B cell (primary cell): ENCODE measurements around the gene ST6GALNAC1. TPM values are rescaled to one million over a fixed set of nuclear protein-coding genes. Genes with fewer than 3 reads are reported as not detected.

Experiments
- ATAC-seq: fragments of 200-7000 bp; cut with Tn5 transposase; one replicate; pipeline ENCODE4 v1.10.0; 2021; ENCODE audit warnings: low read depth, mild to moderate bottlenecking, moderate number of reproducible peaks, moderate library complexity
- CTCF ChIA-PET: fragments of 350-600 bp; sonication (Branson Sonifier 250); formaldehyde crosslinking; loops from one replicate; lab custom pipeline; 2021; ENCODE audit warnings: antibody characterized with exemption, inconsistent platforms; lab: Charles Lee
- POLR2A ChIA-PET: fragments of 350-600 bp; sonication (Branson Sonifier 250); formaldehyde crosslinking; loops from one replicate; lab custom pipeline; 2021; ENCODE audit warnings: antibody characterized with exemption; lab: Charles Lee
- DNase-seq: peaks from one replicate; pipeline ENCODE4 v3.0.0; 2013
- H2AFZ ChIP-seq: 2 replicates; pipeline ENCODE4 v1.6.1; 2012; ENCODE audit warnings: mild to moderate bottlenecking, low read depth, low read length; ENCODE audit not compliant: insufficient read depth, poor library complexity, severe bottlenecking
- H3K27ac ChIP-seq, 2 donors: 1 replicate in 1 of 2; 2 replicates in 1 of 2; pipeline ENCODE4 v1.5.1; 2012 to 2013; ENCODE audit warnings: low read length in 2 of 2, mild to moderate bottlenecking in 2 of 2, moderate library complexity in 1 of 2
- H3K27me3 ChIP-seq, 4 experiments: fragments of 200-600 bp in 1 of 4; sonication (generic) in 1 of 4; replicated peaks in 1 of 4; 1 replicate in 2 of 4; 2 replicates in 2 of 4; pipeline versions ENCODE4 v1.6.1 to v1.7.0; 2013 to 2016; ENCODE audit warnings: low read length in 3 of 4, mild to moderate bottlenecking in 2 of 4, mixed read lengths in 1 of 4, moderate library complexity in 1 of 4; ENCODE audit not compliant: insufficient read depth in 4 of 4, control insufficient read depth in 3 of 4; ENCODE audit errors: control extremely low read depth in 1 of 4
- H3K36me3 ChIP-seq, 2 experiments: replicated peaks in 1 of 2; 1 replicate in 1 of 2; 2 replicates in 1 of 2; pipeline versions ENCODE4 v1.6.1 to v1.7.1; 2013; ENCODE audit warnings: low read length in 1 of 2; ENCODE audit not compliant: insufficient read depth in 2 of 2, control insufficient read depth in 1 of 2; ENCODE audit errors: control extremely low read depth in 1 of 2, extremely low read depth in 1 of 2
- H3K4me1 ChIP-seq, 2 donors: fragments of 200-600 bp in 1 of 2; sonication (generic) in 1 of 2; 1 replicate in 1 of 2; 2 replicates in 1 of 2; pipeline versions ENCODE4 v1.5.1 to v1.6.1; 2013 to 2017; ENCODE audit warnings: low read length in 2 of 2; ENCODE audit not compliant: control insufficient read depth in 2 of 2, insufficient read depth in 2 of 2
- H3K4me2 ChIP-seq: replicated peaks from 2 replicates; pipeline ENCODE3; 2012; ENCODE audit warnings: mild to moderate bottlenecking, low read depth, low read length; ENCODE audit not compliant: poor library complexity, severe bottlenecking
- H3K4me3 ChIP-seq, 5 experiments: fragments of 200-600 bp in 1 of 5; sonication (generic) in 1 of 5; 1 replicate in 3 of 5; 2 replicates in 2 of 5; pipeline versions ENCODE4 v1.5.1 to v1.7.0; 2011 to 2016; ENCODE audit warnings: low read length in 4 of 5, mild to moderate bottlenecking in 4 of 5, low read depth in 2 of 5, control low read depth in 1 of 5, moderate library complexity in 1 of 5; ENCODE audit not compliant: insufficient read depth in 1 of 5; ENCODE audit errors: control extremely low read depth in 1 of 5, extremely low read depth in 1 of 5
- H3K79me2 ChIP-seq: fragments of 200-600 bp; sonication (generic); one replicate; pipeline ENCODE4 v1.6.0; 2016; ENCODE audit warnings: low read length; ENCODE audit not compliant: control insufficient read depth, insufficient read depth
- H3K9ac ChIP-seq: fragments of 200-600 bp; sonication (generic); 2 replicates; pipeline ENCODE4 v1.6.1; 2017; ENCODE audit warnings: mild to moderate bottlenecking, low read length, moderate library complexity
- H3K9me3 ChIP-seq, 3 donors: one replicate each; pipeline versions ENCODE4 v1.6.1 to v1.7.1; 2013; ENCODE audit warnings: low read length in 2 of 3; ENCODE audit not compliant: control insufficient read depth in 2 of 3, insufficient read depth in 1 of 3; ENCODE audit errors: control extremely low read depth in 1 of 3
- H4K20me1 ChIP-seq: 2 replicates; pipeline ENCODE4 v1.6.0; 2012; ENCODE audit warnings: mild to moderate bottlenecking, low read length; ENCODE audit not compliant: insufficient read depth, control insufficient read depth, poor library complexity, severe bottlenecking
- H3K27ac Mint-ChIP-seq: one replicate; pipeline ENCODE4 v1.8.0; 2021; ENCODE audit warnings: mixed read lengths
- H3K27me3 Mint-ChIP-seq: one replicate; pipeline ENCODE4 v1.8.0; 2021; ENCODE audit warnings: mixed read lengths
- H3K4me1 Mint-ChIP-seq: one replicate; pipeline ENCODE4 v1.8.0; 2021; ENCODE audit warnings: mixed read lengths
- H3K4me3 Mint-ChIP-seq: one replicate; pipeline ENCODE4 v1.8.0; 2021; ENCODE audit warnings: mixed read lengths
- H3K9me3 Mint-ChIP-seq: one replicate; pipeline ENCODE4 v1.8.0; 2022; ENCODE audit warnings: mixed read lengths; ENCODE audit not compliant: insufficient read depth
- EZH2 ChIP-seq: IDR thresholded peaks from 2 replicates; pipeline ENCODE4 v1.6.1; 2012; ENCODE audit warnings: borderline replicate concordance, low read depth, mild to moderate bottlenecking, moderate library complexity, low read length; ENCODE audit not compliant: insufficient read depth, poor library complexity, severe bottlenecking
- WGBS: methylation state at CpG from one replicate; pipeline ENCODE4 v1.1.5; 2013; ENCODE audit warnings: missing lambda C conversion rate; ENCODE audit not compliant: insufficient coverage; 5-methylcytosine and 5-hydroxymethylcytosine counted together
- intact Hi-C: fragments of 100-400 bp; cut with micrococcal nuclease; formaldehyde crosslinking; loops from one replicate; pipeline ENCODE4 v1.10.0; 2022
- polyA plus RNA-seq: library from polyadenylated mRNA; depleted of rRNA; stranded (reverse); fragments of >200 nt; gene quantifications from 2 replicates; pipeline ENCODE4 v1.2.3, GENCODE V29; 2012
- total RNA-seq, 2 donors: library from RNA; stranded (reverse); fragments of 120-200 nt in 1 of 2; gene quantifications; 1 replicate in 1 of 2; 2 replicates in 1 of 2; pipeline versions ENCODE4 v1.2.3 to v1.2.4, GENCODE V29; 2013 to 2022
- TF ChIP-seq, protein P1 (sequence below): fragments of 200-600 bp; IDR thresholded peaks from one replicate; pipeline ENCODE4 v1.8.0; 2022; ENCODE audit warnings: antibody characterized with exemption, mild to moderate bottlenecking

ST6GALNAC1 gene
- total and polyA plus RNA-seq, 2 donors (not counting 1 experiment from before 2014, with no cell fraction given), result not detected

DNA sequence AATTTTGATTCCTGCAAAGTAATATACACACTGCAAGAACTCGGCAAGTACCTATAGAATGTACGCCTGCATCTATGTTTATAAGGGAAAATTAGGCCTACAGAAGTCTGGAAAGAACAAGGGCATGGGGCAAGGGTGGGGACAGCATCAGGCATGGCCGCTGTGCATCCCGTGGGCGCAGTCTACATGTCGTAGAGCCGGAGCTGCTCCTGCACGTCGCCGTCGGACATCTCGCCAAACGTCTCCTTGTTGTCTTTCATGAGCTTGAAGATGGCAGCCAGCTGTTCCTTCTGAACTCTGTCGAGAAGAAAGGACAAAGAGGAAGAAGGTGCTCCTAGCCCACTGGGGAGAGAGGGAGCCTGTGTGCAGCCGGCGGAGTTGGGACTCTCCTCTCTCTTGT lies 33.8 kb upstream of the ST6GALNAC1 start:
- POLR2A ChIA-PET, result interaction anchor here (0.6 kb wide), 1 partner anchor 106 kb away, joined by 5 read pairs; no protein-coding TSS in a partner anchor
- Histone ChIP-seq H4K20me1 (no peaks in the 10 kb centered on the region), H3K27me3 (peaks cover 0 to 3% (median 0%) of the 10 kb centered on the region in 4 experiments), H3K27ac (no peak overlapping the region), H3K4me2 (no peak overlapping the region), H3K4me1 (peaks cover 3% of the 10 kb centered on the region in 2 donors), H3K9ac (no peak overlapping the region), H3K4me3 (no peak overlapping the region), H3K79me2 (no peaks in the 10 kb centered on the region), H3K9me3 (peaks cover 0 to 5% (median 0%) of the 10 kb centered on the region in 3 donors), H2AFZ (no peak overlapping the region), H3K36me3 (no peaks in the 10 kb centered on the region)
- ATAC-seq, result no peak
- DNase-seq, result no peak
- WGBS, result 89% methylated on average over 16 of the region's 16 CpGs
- intact Hi-C loops, result no loop called here
- Mint-ChIP-seq H3K27ac (no peak overlapping the region), H3K4me1 (peaks cover 4% of the 10 kb centered on the region), H3K4me3 (no peak overlapping the region), H3K9me3 (no peaks in the 10 kb centered on the region), H3K27me3 (no peaks in the 10 kb centered on the region)
- CTCF ChIA-PET, result interaction anchor here (0.6 kb wide), 1 partner anchor 73 kb away, joined by 3 read pairs; no protein-coding TSS in a partner anchor
- TF ChIP-seq, protein P1, sequence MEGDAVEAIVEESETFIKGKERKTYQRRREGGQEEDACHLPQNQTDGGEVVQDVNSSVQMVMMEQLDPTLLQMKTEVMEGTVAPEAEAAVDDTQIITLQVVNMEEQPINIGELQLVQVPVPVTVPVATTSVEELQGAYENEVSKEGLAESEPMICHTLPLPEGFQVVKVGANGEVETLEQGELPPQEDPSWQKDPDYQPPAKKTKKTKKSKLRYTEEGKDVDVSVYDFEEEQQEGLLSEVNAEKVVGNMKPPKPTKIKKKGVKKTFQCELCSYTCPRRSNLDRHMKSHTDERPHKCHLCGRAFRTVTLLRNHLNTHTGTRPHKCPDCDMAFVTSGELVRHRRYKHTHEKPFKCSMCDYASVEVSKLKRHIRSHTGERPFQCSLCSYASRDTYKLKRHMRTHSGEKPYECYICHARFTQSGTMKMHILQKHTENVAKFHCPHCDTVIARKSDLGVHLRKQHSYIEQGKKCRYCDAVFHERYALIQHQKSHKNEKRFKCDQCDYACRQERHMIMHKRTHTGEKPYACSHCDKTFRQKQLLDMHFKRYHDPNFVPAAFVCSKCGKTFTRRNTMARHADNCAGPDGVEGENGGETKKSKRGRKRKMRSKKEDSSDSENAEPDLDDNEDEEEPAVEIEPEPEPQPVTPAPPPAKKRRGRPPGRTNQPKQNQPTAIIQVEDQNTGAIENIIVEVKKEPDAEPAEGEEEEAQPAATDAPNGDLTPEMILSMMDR, result no peak
- TF ChIP-seq EZH2, result no peak

DNA sequence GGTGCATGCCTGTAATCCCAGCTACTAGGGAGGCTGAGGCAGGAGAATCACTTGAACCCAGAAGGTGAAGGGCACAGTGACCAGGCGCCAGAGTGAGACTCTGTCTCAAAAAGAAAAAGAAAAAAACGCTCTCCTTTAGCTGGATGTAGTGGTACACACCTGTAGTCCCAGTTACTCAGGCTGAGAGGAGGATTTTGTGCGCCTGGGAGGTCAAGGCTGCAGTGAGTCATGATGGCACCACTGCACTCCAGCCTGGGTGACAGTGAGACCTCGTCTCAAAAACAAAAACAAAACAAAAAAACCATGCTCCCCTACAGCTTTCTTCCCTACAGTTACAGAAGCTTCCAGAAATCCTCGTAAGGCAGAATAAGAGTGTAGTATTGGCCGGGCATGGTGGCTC lies 33.1 kb upstream of the ST6GALNAC1 start:
- H3K4me2 ChIP-seq, result no peak overlapping the region

More for the DNA sequence above, 33.1 kb upstream of the ST6GALNAC1 start:
- peaks cover 12% of the 10 kb centered on the region for H3K4me1 Mint-ChIP-seq
- 93% methylated on average over 6 of the region's 6 CpGs for WGBS
- H3K79me2 ChIP-seq, result no peaks in the 10 kb centered on the region
- no peaks in the 10 kb centered on the region for H4K20me1 ChIP-seq
- H3K4me3 Mint-ChIP-seq, result no peak overlapping the region
- peaks cover 0 to 5% (median 0%) of the 10 kb centered on the region in 3 donors for H3K9me3 ChIP-seq
- no peak overlapping the region for H3K27ac ChIP-seq
- no peak for TF ChIP-seq EZH2
- ATAC-seq (no peak), DNase-seq (no peak)
- intact Hi-C loops, result no loop called here
- H3K36me3 ChIP-seq, result no peaks in the 10 kb centered on the region
- no peak overlapping the region for H2AFZ ChIP-seq
- no peak overlapping the region for H3K9ac ChIP-seq
- no peak overlapping the region for H3K4me3 ChIP-seq
- H3K27me3 ChIP-seq, result peaks cover 0 to 3% (median 0%) of the 10 kb centered on the region in 4 experiments
- peaks cover 5 to 8% of the 10 kb centered on the region in 2 donors for H3K4me1 ChIP-seq
- H3K27ac Mint-ChIP-seq, result no peak overlapping the region
- CTCF ChIA-PET, result interaction anchor here (0.6 kb wide), 1 partner anchor 74 kb away, joined by 3 read pairs; no protein-coding TSS in a partner anchor
- POLR2A ChIA-PET, result interaction anchor here (0.6 kb wide), 1 partner anchor 107 kb away, joined by 5 read pairs; no protein-coding TSS in a partner anchor
- H3K27me3 Mint-ChIP-seq, result no peaks in the 10 kb centered on the region
- H3K9me3 Mint-ChIP-seq, result no peaks in the 10 kb centered on the region
